Stomach (tissue), 9 donors: Measurements from ENCODE around the gene STXBP2. TPM values are rescaled to one million over a fixed set of nuclear protein-coding genes. Genes with fewer than 3 reads are reported as not detected.
A peak's percentile ranks its signal among the peaks of the same experiment; 100 is the strongest.

Source experiments
- DNase-seq, 2 donors: peaks; one replicate each; pipeline versions ENCODE4 v3.0.0 to v3.0.0-alpha.2; 2013 to 2019
- H3K27ac ChIP-seq, 5 donors: fragments of 200-600 bp in 4 of 5; sonication (generic) in 4 of 5; one replicate each; pipeline ENCODE4 v1.5.1; 2013 to 2019; ENCODE audit warnings: mild to moderate bottlenecking in 1 of 5, moderate library complexity in 1 of 5
- H3K27me3 ChIP-seq, 3 donors: fragments of 200-600 bp; sonication (generic); one replicate each; pipeline ENCODE4 v1.5.1; 2017 to 2019; ENCODE audit warnings: mixed run types in 1 of 3
- H3K36me3 ChIP-seq, 4 donors: fragments of 200-600 bp; sonication (generic); 1 replicate in 3 of 4; 2 replicates in 1 of 4; pipeline ENCODE4 v1.5.1; 2016 to 2019
- H3K4me1 ChIP-seq, 4 donors: fragments of 200-600 bp; sonication (generic); one replicate each; pipeline ENCODE4 v1.5.1; 2016 to 2019
- H3K4me3 ChIP-seq, 4 donors: fragments of 200-600 bp; sonication (generic) in 3 of 4; one replicate each; pipeline ENCODE4 v1.5.1; 2016 to 2019; ENCODE audit warnings: mild to moderate bottlenecking in 1 of 4
- H3K9me3 ChIP-seq, 4 donors: fragments of 200-600 bp; sonication (generic); one replicate each; pipeline ENCODE4 v1.5.1; 2016 to 2019
- EP300 ChIP-seq: sonication (generic); formaldehyde crosslinking; IDR thresholded peaks from one replicate; pipeline ENCODE4 v1.6.1; 2017; ENCODE audit warnings: antibody characterized with exemption
- POLR2A ChIP-seq, 4 donors: fragments of 450-650 bp; IDR thresholded peaks; one replicate each; pipeline ENCODE4 v1.6.1; 2016; ENCODE audit warnings: antibody characterized with exemption in 4 of 4, control low read depth in 2 of 4, mild to moderate bottlenecking in 1 of 4, moderate library complexity in 1 of 4
- POLR2AphosphoS5 ChIP-seq, 3 donors: sonication (generic); formaldehyde crosslinking; IDR thresholded peaks; one replicate each; pipeline ENCODE4 v1.6.1; 2016; ENCODE audit warnings: antibody characterized with exemption in 3 of 3
- WGBS, 5 donors: extraction: QIAGEN DNeasy Blood & Tissue Kit in 3 of 5; methylation state at CpG; one replicate each; pipeline versions ENCODE4 v1.1.5 to v1.1.7; 2013 to 2018; 5-methylcytosine and 5-hydroxymethylcytosine counted together
- intact Hi-C: fragments of 100-400 bp; cut with DNase I; formaldehyde crosslinking; loops from one replicate; pipeline ENCODE4 v1.15.1; 2023; ENCODE audit warnings: low total_unique reads
- polyA plus RNA-seq, 3 donors: library from polyadenylated mRNA; stranded (reverse); fragments of 200-250 nt; gene quantifications; one replicate each; pipeline ENCODE4 v1.2.3, GENCODE V29; 2013
- total RNA-seq, 5 donors: library from RNA; depleted of rRNA; stranded (reverse); fragments of >200 nt; gene quantifications; one replicate each; pipeline versions ENCODE4 v1.1.0 to v1.2.3, GENCODE V29; 2014 to 2016
- TF ChIP-seq, protein P1 (sequence below), 7 experiments: fragments of 450-650 bp in 4 of 7; fragments of 200-600 bp in 3 of 7; sonication (generic) in 3 of 7; IDR thresholded peaks; one replicate each; pipeline ENCODE4 v1.5.1; 2016 to 2019; ENCODE audit warnings: antibody characterized with exemption in 7 of 7, control low read depth in 2 of 7, mild to moderate bottlenecking in 1 of 7
- donor health status: healthy with polysubstance abuse.
- donor health status: Bipolar disorder and iron deficiency.
- donor health status: healthy.

Gene STXBP2
- total and polyA plus RNA-seq, 8 donors: 46.6 to 734 (median 138) TPM

DNA sequence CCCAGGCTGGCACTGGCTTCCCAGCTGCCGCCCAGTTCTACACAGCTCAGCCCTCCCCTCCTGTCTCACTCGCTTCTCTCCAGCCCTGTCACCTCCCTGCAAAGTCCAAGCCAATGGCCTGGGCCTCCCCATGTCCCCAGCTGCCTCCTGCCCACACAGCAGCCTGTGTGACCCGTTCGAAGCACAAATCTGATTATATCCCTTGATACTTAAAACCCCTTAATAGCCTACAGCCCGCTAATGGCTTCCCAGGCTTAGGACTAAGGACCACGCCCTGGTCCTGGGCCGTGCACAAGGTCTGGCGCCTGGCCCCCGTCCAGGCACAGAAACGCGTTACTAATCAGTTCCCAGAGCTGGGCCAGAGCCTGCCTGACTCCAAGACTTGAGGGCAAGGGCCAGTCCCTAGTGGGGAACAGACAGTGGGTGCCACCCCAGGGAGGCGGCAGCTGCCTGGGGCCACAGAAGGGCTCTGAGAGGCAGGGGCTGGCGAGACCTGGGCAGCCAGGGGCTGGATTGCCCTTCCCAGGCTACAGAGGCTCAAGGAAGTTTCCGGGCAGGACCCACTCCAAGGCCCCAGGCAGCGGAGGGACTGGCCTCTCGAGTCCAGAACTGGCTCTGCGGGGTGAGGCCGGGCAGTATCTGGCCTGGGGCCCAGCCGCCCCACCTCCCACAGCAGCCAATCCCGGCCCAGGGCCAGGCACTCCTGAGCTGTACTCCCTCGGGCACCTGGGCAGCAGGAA is 18.0 kb upstream of the STXBP2 start:
- no peak for TF ChIP-seq EP300
- peak in 2 of 4 donors; percentile 24 to 59 for TF ChIP-seq POLR2A (IDR thresholded peaks at IDR 0.05)
- TF ChIP-seq POLR2AphosphoS5 (IDR thresholded peaks at IDR 0.05): peak in 2 of 3 donors; percentile 55 to 83
- TF ChIP-seq, protein P1, sequence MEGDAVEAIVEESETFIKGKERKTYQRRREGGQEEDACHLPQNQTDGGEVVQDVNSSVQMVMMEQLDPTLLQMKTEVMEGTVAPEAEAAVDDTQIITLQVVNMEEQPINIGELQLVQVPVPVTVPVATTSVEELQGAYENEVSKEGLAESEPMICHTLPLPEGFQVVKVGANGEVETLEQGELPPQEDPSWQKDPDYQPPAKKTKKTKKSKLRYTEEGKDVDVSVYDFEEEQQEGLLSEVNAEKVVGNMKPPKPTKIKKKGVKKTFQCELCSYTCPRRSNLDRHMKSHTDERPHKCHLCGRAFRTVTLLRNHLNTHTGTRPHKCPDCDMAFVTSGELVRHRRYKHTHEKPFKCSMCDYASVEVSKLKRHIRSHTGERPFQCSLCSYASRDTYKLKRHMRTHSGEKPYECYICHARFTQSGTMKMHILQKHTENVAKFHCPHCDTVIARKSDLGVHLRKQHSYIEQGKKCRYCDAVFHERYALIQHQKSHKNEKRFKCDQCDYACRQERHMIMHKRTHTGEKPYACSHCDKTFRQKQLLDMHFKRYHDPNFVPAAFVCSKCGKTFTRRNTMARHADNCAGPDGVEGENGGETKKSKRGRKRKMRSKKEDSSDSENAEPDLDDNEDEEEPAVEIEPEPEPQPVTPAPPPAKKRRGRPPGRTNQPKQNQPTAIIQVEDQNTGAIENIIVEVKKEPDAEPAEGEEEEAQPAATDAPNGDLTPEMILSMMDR (IDR thresholded peaks at IDR 0.05): no peak
- no peaks in the 10 kb centered on the region for H3K9me3 ChIP-seq
- peak; percentile 72 to 96 for DNase-seq
- H3K27me3 ChIP-seq: no peaks in the 10 kb centered on the region
- peaks cover 16 to 45% (median 40%) of the 10 kb centered on the region in 4 donors for H3K4me1 ChIP-seq
- intact Hi-C loops: no loop called here
- 37 to 58% (median 40%) methylated on average over 8 to 21 of the region's 21 CpGs for WGBS, 5 donors
- peak overlapping the region; percentile 88 to 96 (median 91) for H3K27ac ChIP-seq
- H3K4me3 ChIP-seq: no peak overlapping the region
- H3K36me3 ChIP-seq: peaks cover 39 to 94% (median 87%) of the 10 kb centered on the region in 4 donors

DNA sequence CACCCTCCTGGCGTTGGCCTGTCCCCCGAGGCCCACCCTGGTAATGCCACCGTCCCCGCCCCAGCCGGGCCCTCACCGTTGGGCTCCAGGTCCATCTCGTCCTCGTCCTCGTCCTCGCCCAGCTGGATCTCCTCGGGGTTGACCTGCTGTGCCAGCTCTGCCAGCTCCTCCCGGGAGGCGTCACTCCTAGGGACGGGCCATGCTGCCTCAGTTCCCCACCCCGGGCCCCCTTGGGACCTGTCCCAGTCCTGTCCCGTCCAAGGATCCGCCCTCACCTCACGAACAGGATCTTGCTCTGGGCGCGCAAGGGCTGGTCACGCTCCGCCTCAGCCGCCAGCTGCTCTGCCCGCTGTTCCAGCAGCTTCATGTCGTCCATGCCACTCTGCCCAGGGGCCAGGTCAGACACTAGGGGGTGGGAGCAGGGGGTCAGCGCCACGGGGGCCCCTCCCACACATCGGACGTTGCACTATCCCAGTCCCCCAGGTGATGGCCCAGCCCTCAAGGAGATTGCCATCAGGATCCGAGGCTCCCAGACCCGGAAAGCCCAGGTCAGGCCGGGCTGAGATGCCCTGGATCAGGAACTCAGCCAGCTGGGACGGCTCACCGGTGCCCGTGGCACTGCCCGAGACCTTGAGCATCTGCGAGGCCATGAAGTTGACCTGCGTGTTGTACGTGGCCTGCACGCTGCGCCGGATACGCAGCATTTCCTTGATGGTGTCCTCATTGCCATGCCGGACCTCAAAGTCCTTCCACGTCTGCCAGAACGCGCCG is 17.1 kb upstream of the STXBP2 start:
- peak in 1 of 2 donors; percentile 75 for DNase-seq
- Histone ChIP-seq H3K27me3 (no peaks in the 10 kb centered on the region), H3K4me3 (no peak overlapping the region), H3K9me3 (no peaks in the 10 kb centered on the region), H3K27ac (peak overlapping the region; percentile 88 to 96 (median 91)), H3K4me1 (peaks cover 16 to 45% (median 40%) of the 10 kb centered on the region in 4 donors), H3K36me3 (peaks cover 39 to 97% (median 94%) of the 10 kb centered on the region in 4 donors)
- no peak for TF ChIP-seq POLR2A (IDR thresholded peaks at IDR 0.05)
- TF ChIP-seq, protein P1 (IDR thresholded peaks at IDR 0.05): no peak
- TF ChIP-seq EP300: no peak
- TF ChIP-seq POLR2AphosphoS5 (IDR thresholded peaks at IDR 0.05): no peak
- WGBS, 5 donors: 41 to 68% (median 56%) methylated on average over 33 to 48 of the region's 48 CpGs
- intact Hi-C loops: no loop called here

DNA sequence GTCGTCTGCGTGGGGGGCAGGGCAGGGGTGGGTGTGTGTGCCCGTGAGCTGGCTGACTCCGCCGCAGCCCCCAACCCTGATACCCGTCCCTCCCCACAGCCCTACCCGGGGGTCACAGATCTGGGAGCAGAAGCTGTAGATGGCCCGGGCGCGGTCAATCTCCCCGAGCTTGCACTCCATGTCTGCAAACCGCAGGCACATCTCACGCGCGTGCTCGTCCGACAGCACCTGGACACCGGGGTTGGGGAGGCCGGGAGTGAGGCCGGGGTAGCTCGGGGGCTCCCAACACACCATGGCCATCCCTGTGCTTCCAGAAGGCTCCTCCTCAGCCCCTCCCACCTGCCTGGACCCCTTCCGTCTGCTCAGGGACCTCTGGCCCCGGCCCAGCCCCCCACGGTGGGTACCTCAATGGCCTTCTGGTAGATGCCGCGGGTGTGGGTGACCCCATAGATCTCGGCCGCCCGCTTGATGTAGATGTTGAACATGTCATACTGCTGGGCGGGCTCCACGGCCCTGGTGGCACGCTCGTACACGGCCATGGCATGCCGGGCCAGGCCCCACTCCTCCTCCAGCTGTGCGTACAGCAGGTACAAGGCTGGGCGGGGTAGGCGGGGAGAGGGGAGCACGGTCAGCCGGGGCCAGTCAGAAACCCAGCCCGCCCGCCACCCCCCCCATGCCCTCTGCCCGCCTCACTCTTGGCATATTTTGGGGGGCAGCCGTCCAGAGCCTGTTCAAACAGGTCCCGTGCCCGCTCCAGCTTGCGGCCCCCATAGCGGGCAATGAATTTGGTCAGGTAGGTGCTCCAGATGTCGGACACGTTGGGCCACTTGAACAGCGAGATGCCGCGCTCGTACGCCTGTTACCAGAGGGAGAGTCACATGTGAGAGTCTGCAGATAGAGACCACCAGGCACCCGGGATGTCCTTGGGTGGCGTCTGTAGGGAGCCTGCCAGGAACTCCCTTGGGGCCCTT is 16.2 kb upstream of the STXBP2 start:
- Histone ChIP-seq H3K4me1 (peaks cover 16 to 45% (median 40%) of the 10 kb centered on the region in 4 donors), H3K9me3 (no peaks in the 10 kb centered on the region), H3K27me3 (no peaks in the 10 kb centered on the region), H3K4me3 (no peak overlapping the region), H3K36me3 (peaks cover 48 to 97% (median 95%) of the 10 kb centered on the region in 4 donors), H3K27ac (peak overlapping the region; percentile 88 to 96 (median 91))
- TF ChIP-seq POLR2AphosphoS5 (IDR thresholded peaks at IDR 0.05) (no peak), POLR2A (IDR thresholded peaks at IDR 0.05) (no peak), EP300 (no peak)
- TF ChIP-seq, protein P1 (IDR thresholded peaks at IDR 0.05): no peak
- intact Hi-C loops: no loop called here
- 89 to 91% (median 90%) methylated on average over 33 to 57 of the region's 57 CpGs for WGBS, 5 donors
- DNase-seq: no peak
